RWPE1 (cell line): ENCODE measurements around the gene IQGAP3.

Experiments used
- CTCF ChIA-PET: fragments of 350-600 bp; sonication (Branson Sonifier 250); formaldehyde crosslinking; extraction: SDS; loops from one replicate; lab custom pipeline; 2021; lab: Yijun Ruan, JAX
- POLR2A ChIA-PET: fragments of 400-600 bp; formaldehyde crosslinking; extraction: SDS; loops from one replicate; lab custom pipeline; 2020; ENCODE audit warnings: antibody characterized with exemption; ENCODE audit not compliant: low non-redundant PET; lab: Yijun Ruan, JAX
- DNase-seq: peaks from one replicate; pipeline ENCODE4 v3.0.0; 2012; ENCODE audit warnings: low spot score
- H3K27ac ChIP-seq: fragments of 450-650 bp; 2 replicates; pipeline ENCODE4 v1.5.1; 2017
- TF ChIP-seq, protein P1 (sequence below): fragments of 450-650 bp; conservative IDR thresholded peaks from 2 replicates; pipeline ENCODE4 v1.5.1; 2017; ENCODE audit warnings: low read depth, mild to moderate bottlenecking

Gene IQGAP3

DNA sequence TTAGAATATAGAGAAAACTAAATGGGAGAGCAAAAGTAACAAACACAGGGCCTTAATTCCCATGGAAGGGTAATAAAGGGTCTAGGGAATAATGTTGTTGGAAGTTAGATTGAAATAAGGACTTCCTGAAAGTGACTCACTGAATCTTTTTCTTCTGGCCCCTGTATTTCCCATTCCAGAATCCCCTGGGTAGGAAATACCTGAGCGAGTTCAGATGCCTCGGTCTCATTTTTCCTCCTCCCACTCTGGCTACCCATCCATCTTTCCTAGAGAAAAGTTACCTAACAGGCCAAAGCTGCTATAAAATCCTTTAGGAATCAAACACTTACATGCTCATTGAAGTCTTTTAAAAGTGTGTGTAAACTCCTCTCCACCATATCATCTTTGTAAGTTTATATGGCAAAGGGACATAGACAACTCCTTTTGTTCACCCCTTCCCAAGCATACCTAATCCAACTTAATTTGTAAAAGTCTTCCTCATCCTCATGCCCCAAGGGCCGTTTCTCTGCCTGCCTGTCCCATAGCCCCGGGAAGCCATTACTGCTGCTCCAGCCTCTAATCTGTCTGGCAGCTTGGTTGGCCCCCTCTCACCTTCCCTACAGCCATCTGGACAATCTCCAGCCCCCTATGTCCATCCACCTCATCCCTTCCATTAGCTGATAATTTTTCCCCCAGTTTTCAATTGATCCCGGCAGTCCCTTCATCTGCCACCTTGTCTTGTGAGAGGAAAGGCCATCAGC is 68.5 kb downstream of the IQGAP3 start:
- DNase-seq, result no peak
- POLR2A ChIA-PET, result interaction anchor here (1.3 kb wide), 1 partner anchor 97 kb away, joined by 3 read pairs; the partner anchor contains the start of gene GPATCH4
- CTCF ChIA-PET, result interaction anchor here (0.7 to 1.3 kb wide), 2 partner anchors 47 to 58 kb away, joined by 3 to 6 read pairs; no protein-coding TSS in a partner anchor
- peak overlapping the region; percentile 99 for H3K27ac ChIP-seq
- TF ChIP-seq, protein P1, sequence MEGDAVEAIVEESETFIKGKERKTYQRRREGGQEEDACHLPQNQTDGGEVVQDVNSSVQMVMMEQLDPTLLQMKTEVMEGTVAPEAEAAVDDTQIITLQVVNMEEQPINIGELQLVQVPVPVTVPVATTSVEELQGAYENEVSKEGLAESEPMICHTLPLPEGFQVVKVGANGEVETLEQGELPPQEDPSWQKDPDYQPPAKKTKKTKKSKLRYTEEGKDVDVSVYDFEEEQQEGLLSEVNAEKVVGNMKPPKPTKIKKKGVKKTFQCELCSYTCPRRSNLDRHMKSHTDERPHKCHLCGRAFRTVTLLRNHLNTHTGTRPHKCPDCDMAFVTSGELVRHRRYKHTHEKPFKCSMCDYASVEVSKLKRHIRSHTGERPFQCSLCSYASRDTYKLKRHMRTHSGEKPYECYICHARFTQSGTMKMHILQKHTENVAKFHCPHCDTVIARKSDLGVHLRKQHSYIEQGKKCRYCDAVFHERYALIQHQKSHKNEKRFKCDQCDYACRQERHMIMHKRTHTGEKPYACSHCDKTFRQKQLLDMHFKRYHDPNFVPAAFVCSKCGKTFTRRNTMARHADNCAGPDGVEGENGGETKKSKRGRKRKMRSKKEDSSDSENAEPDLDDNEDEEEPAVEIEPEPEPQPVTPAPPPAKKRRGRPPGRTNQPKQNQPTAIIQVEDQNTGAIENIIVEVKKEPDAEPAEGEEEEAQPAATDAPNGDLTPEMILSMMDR, result no peak

DNA sequence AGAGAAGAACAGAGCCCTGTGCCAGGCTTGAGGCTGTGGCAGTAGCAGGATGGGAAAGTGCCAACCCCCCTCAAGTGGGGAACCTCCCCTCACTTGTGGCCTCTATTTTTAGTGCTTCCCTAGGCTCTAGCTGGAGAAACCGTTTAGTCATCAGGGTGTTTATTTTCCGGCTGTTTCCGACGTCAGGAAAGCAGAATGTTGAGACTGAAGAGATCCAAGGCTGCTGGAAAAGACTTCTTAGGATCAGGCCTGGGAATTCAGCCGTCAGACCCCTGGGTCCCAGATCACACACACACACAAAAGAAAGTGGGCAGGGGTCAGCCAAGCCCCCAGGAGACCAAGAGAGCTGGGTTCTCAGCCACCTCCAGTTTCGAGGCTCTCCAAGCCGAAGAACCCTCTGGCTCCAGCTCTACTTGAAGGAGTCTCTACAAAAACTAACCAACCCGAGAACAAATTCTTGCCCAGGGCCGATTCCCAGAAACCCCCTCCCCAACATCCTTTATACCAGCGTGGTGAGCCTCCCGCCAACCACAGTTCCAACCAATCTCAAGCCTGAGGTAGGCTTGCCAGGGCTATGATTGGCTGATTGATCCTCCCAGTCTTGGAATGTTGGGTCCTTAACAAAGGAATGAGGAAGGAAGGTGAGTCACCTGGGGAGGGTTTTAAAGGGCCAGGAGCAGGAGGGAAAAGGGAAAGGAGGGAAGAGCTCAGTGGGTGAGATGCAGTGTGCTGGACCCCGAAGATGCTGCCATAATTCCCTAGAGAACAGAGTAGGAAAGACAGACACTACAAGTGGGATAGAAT is 69.3 kb downstream of the IQGAP3 start:
- peak overlapping the region; percentile 99 for H3K27ac ChIP-seq
- TF ChIP-seq, protein P1, result no peak
- DNase-seq, result peak; percentile 99
- CTCF ChIA-PET, result interaction anchor here (0.7 to 0.9 kb wide), 3 partner anchors 46 to 99 kb away, joined by 3 read pairs; no protein-coding TSS in a partner anchor
- POLR2A ChIA-PET, result interaction anchor here (1.3 kb wide), 1 partner anchor 98 kb away, joined by 3 read pairs; the partner anchor contains the start of gene GPATCH4

- TF ChIP-seq, protein P1, result no peak
- CTCF ChIA-PET, result interaction anchor here (0.6 to 0.9 kb wide), 3 partner anchors 96 to 425 kb away, joined by 3 to 4 read pairs (median 3); no protein-coding TSS in a partner anchor
- no peak for DNase-seq
- POLR2A ChIA-PET, result interaction anchor here (1.3 kb wide), 1 partner anchor 98 kb away, joined by 3 read pairs; the partner anchor contains the start of gene GPATCH4
- H3K27ac ChIP-seq, result peak overlapping the region; percentile 99
Measured at GRCh38 chr1:156502391-156502893, 69.9 kb downstream of the IQGAP3 start.

- peak; percentile 99 for DNase-seq
- TF ChIP-seq, protein P1, result no peak; the same call in 1 of the 2 replicates
- POLR2A ChIA-PET, result interaction anchor here (0.5 to 1.4 kb wide), 5 partner anchors 18 to 114 kb away, joined by 3 to 7 read pairs (median 5); no protein-coding TSS in a partner anchor
- H3K27ac ChIP-seq, result peak overlapping the region; percentile 99
- CTCF ChIA-PET, result interaction anchor here (0.5 to 1.6 kb wide), 7 partner anchors 10 to 399 kb away, joined by 3 to 7 read pairs (median 4); partner anchors contain the start of gene IQGAP3
Measured at GRCh38 chr1:156500793-156501506, 71.4 kb downstream of the IQGAP3 start.

DNA sequence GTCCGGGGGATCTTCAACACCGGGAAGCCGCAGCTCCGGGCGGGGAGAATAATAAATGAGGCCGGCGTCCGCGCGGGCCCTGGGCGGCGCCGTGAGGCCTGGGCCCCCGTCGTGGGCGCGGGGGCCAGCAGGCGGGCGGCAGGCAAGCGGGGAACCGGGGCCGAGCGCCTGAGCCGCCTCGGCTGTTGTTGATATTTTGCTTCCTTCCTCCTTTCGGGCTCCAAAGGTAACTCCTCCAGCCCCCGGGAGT is 71.9 kb downstream of the IQGAP3 start, which contains the start of gene MEF2D:
Gene MEF2D, minus strand, starts transcription at position 233 of the 250 bp plus-strand sequence. CDS start 17,483 bp downstream, outside the sequence.
- TF ChIP-seq, protein P1, result no peak
- ChIA-PET POLR2A (interaction anchor here (0.6 to 1.4 kb wide), 3 partner anchors 43 to 114 kb away, joined by 4 to 7 read pairs (median 5); no protein-coding TSS in a partner anchor), CTCF (interaction anchor here (0.6 to 1.6 kb wide), 5 partner anchors 10 to 399 kb away, joined by 3 to 7 read pairs (median 4); no protein-coding TSS in a partner anchor)
- H3K27ac ChIP-seq, result peak within 1 kb of the TSS; percentile 99
- DNase-seq, result no peak
